ENCODE data around the gene PCDHB5.
"Not testable (repeated sequence)": the region's sequence is repeated elsewhere in the genome, so short reads cannot be mapped to it uniquely, and the experiment has no call there.

The PCDHB5 gene

DNA sequence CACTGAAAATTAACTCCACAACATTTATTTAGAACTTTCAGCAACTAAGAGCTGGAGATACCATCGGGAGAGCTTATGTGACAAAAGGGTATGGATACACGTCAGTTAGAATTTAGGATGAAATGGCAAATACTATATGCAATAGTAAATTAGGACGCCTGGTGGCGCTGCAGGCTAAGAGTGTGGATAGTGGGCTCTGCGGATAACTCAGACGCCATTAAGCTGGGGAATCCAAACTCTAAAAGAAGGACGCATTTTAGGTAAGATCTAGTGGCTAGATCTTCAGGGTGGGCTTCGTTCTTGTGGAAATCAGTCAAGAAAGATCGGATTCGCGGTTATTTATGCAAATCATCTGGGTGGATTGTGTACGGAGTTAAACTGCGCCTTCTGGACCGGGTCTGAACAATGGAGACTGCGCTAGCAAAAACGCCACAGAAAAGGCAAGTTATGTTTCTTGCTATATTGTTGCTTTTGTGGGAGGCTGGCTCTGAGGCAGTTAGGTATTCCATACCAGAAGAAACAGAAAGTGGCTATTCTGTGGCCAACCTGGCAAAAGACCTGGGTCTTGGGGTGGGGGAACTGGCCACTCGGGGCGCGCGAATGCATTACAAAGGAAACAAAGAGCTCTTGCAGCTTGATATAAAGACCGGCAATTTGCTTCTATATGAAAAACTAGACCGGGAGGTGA is at the start of gene PCDHB5:
TSS of gene PCDHB5 (plus strand) at position 177 of the 688 bp plus-strand sequence. CDS start at position 406, 229 bp downstream.
- peak; percentile 3 for DNase-seq (ENCODE audit: low read depth)

DNA sequence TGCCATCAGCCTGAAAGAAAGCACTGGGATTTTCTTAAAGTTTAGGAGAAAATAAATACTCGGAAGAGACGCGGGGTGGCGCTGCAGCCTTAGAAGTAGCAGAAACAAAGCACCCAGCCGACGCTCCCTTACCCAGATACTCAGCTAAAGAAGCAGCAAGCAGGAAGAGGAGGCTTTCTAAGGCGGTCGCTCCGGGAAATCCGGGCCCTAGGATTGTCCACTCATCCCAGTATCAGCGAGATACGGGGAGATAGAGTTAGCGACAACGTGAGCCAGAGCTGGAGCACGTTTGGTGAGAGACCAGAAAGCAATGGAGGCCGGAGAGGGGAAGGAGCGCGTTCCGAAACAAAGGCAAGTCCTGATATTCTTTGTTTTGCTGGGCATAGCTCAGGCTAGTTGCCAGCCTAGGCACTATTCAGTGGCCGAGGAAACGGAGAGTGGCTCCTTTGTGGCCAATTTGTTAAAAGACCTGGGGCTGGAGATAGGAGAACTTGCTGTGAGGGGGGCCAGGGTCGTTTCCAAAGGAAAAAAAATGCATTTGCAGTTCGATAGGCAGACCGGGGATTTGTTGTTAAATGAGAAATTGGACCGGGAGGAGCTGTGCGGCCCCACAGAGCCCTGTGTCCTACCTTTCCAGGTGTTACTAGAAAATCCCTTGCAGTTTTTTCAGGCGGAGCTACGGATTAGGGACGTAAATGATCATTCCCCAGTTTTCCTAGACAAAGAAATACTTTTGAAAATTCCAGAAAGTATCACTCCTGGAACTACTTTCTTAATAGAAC is 40.3 kb upstream of the PCDHB5 start, which contains the start of gene PCDHB2:
TSS of gene PCDHB2 (plus strand) at position 135 of the 782 bp plus-strand sequence. CDS start at position 311, 176 bp downstream.
- DNase-seq (ENCODE audit: low read depth), result no peak

DNA sequence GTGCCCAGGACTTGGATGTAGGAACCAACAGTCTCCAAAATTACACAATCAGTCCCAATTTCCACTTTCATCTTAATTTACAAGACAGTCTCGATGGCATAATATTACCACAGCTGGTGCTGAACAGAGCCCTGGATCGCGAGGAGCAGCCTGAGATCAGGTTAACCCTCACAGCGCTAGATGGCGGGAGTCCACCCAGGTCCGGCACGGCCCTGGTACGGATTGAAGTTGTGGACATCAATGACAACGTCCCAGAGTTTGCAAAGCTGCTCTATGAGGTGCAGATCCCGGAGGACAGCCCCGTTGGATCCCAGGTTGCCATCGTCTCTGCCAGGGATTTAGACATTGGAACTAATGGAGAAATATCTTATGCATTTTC is 39.8 kb upstream of the PCDHB5 start:
- no peak for DNase-seq (ENCODE audit: low read depth)

DNA sequence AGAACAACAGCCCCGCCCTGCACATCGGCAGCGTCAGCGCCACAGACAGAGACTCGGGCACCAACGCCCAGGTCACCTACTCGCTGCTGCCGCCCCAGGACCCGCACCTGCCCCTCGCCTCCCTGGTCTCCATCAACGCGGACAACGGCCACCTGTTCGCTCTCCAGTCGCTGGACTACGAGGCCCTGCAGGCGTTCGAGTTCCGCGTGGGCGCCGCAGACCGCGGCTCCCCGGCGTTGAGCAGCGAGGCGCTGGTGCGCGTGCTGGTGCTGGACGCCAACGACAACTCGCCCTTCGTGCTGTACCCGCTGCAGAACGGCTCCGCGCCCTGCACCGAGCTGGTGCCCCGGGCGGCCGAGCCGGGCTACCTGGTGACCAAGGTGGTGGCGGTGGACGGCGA is 38.8 kb upstream of the PCDHB5 start:
- DNase-seq (ENCODE audit: low read depth), result not testable (repeated sequence)

DNA sequence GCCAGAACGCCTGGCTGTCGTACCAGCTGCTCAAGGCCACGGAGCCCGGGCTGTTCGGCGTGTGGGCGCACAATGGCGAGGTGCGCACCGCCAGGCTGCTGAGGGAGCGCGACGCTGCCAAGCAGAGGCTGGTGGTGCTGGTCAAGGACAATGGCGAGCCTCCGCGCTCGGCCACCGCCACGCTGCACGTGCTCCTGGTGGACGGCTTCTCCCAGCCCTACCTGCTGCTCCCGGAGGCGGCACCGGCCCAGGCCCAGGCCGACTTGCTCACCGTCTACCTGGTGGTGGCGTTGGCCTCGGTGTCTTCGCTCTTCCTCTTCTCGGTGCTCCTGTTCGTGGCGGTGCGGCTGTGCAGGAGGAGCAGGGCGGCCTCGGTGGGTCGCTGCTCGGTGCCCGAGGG is 38.4 kb upstream of the PCDHB5 start:
- not testable (repeated sequence) for DNase-seq (ENCODE audit: low read depth)

DNA sequence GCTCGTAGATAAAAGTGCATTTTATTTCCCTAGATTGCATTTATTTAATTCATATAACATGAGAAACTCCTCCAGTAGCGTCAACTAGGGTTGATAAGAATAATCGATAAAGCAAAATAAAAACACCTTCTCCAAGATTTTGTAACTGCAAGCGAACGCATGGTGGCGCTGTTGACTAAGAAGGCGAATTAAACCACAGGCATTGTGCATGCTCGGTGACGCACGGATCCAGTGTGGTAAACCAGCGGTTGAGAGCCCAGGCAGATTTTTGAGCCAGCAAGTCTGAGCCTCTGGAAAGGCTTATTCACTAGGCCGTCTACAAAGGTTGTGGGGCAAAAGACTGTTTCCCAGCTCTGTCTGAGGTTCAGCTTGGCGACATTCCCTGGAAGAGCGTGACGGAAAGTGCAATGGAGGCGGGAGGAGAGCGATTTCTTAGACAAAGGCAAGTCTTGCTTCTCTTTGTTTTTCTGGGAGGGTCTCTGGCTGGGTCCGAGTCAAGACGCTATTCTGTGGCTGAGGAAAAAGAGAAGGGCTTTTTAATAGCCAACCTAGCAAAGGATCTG is 34.7 kb upstream of the PCDHB5 start, which contains the start of gene PCDHB3:
TSS of gene PCDHB3 (plus strand) at position 231 of the 563 bp plus-strand sequence. CDS start at position 408, 177 bp downstream.
- peak; percentile 3 for DNase-seq (ENCODE audit: low read depth)

DNA sequence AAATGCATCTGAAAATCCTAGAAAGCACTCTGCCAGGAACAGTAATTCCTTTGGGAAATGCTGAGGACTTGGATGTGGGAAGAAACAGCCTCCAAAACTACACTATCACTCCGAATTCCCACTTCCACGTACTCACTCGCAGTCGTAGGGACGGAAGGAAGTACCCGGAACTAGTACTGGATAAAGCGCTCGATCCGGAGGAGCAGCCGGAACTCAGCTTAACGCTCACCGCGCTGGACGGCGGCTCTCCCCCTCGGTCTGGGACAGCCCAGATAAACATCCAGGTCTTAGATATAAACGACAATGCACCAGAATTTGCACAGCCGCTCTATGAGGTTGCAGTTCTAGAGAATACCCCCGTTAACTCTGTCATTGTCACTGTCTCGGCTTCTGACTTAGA is 33.9 kb upstream of the PCDHB5 start:
- DNase-seq (ENCODE audit: low read depth), result no peak

DNA sequence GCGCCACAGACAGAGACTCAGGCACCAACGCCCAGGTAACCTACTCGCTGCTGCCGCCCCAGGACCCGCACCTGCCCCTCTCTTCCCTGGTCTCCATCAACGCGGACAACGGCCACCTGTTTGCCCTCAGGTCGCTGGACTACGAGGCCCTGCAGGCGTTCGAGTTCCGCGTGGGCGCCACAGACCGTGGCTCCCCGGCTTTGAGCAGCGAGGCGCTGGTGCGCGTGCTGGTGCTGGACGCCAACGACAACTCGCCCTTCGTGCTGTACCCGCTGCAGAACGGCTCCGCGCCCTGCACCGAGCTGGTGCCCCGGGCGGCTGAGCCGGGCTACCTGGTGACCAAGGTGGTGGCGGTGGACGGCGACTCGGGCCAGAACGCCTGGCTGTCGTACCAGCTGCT is 32.9 kb upstream of the PCDHB5 start:
- DNase-seq (ENCODE audit: low read depth), result not testable (repeated sequence)

DNA sequence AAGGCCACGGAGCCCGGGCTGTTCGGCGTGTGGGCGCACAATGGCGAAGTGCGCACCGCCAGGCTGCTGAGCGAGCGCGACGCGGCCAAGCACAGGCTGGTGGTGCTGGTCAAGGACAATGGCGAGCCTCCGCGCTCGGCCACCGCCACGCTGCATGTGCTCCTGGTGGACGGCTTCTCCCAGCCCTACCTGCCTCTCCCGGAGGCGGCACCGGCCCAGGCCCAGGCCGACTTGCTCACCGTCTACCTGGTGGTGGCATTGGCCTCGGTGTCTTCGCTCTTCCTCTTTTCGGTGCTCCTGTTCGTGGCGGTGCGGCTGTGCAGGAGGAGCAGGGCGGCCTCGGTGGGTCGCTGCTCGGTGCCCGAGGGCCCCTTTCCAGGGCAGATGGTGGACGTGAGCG is 32.5 kb upstream of the PCDHB5 start:
- DNase-seq (ENCODE audit: low read depth), result not testable (repeated sequence)

DNA sequence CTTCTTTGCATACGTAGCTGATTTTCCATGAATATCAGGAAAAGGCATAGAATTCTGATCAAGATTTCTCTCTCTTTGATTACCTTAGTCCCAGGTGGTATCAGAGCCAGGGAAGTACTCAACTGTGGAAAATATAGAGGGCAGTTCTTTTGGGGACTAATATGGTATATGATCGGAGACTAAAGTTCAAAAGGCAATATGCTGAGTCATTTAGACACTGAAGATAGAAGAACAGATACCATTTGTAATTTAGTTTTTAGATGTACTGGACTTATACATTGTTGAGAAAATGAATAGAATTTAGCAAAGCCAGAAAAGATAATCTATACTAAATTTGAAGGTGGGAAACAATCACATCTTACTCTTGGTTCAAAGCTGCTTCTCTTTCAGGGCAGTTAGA is 29.7 kb upstream of the PCDHB5 start:
- DNase-seq (ENCODE audit: low read depth), result no peak

DNA sequence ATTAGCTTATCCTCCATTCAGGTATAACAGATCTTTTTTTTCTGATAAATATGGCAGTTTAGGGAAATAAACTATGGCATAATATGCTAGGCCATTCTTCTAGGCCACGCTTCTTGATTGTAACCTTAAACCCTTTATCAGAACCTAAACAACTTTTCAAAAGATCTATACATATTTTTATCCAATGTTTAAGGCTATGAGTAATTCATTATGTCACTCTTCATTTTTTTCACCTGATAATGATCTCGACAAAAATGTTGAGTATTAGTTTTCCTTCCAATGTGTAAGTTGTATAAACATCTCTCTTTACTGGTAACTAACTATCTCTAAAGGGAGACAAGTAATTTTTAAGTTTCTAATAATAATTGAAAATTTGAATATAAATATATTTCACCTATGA is 15.8 kb upstream of the PCDHB5 start:
- DNase-seq (ENCODE audit: low read depth), result no peak

DNA sequence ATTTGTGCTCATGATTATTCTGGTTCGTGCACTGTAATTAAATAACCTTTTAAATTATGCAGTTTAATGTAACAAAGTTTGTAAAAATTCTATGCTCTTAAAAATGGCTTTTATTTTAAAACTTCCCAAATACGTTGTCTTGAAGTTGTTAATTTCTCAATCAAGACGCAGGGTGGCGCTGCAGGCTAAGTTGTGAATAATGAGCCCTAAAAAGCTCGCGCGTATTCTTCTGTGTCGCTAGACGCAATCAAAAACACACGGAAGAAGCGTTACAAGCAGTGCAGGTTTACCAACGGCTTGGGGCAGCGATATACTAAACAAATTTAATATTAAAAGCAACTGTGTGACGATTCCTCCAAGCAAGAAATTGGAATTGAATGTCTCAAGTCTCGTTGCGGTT is 13.4 kb upstream of the PCDHB5 start, which contains the start of gene PCDHB4:
TSS of gene PCDHB4 (plus strand) at position 256 of the 400 bp plus-strand sequence. CDS start 181 bp downstream, outside the sequence.
- no peak for DNase-seq (ENCODE audit: low read depth)

DNA sequence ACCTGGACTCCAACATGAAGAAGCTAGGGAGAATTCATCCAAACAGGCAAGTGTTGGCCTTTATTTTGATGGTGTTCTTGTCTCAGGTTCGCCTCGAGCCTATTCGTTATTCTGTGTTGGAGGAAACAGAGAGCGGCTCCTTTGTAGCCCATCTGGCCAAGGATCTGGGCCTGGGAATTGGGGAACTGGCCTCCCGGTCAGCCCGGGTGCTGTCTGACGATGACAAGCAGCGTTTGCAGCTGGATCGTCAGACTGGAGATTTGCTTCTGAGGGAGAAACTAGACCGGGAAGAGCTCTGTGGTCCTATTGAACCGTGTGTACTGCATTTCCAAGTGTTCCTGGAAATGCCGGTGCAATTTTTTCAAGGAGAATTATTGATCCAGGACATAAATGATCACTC is 13.0 kb upstream of the PCDHB5 start:
- no peak for DNase-seq (ENCODE audit: low read depth)

DNA sequence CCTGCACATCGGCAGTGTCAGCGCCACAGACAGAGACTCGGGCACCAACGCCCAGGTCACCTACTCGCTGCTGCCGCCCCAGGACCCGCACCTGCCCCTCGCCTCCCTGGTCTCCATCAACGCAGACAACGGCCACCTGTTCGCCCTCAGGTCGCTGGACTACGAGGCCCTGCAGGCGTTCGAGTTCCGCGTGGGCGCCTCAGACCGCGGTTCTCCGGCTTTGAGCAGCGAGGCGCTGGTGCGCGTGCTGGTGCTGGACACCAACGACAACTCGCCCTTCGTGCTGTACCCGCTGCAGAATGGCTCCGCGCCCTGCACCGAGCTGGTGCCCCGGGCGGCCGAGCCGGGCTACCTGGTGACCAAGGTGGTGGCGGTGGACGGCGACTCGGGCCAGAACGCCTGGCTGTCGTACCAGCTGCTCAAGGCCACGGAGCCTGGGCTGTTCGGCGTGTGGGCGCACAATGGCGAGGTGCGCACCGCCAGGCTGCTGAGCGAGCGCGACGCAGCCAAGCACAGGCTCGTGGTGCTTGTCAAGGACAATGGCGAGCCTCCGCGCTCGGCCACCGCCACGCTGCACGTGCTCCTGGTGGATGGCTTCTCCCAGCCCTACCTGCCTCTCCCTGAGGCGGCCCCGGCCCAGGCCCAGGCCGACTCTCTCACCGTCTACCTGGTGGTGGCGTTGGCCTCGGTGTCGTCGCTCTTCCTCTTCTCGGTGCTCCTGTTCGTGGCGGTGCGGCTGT is 11.4 kb upstream of the PCDHB5 start:
- not testable (repeated sequence) for DNase-seq (ENCODE audit: low read depth)

DNA sequence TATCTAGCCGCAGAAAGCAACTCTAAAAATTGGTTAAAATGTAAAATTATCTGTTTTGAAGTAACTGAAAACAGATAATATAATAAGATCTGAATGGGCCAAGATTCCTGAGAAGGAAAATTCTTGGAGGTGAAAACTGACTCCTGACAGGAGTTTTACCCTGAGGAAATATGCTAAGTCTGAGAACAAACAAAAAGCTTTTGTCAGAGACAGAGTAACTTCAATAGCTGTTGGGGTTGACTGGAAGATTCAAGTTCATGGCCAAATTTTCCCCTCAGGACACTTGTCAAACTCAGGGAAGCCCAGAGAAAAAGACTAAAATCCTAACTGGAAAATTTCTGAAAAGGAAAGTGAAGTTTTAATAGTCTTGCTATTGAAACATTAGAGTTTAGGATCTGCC is 7.7 kb upstream of the PCDHB5 start:
- DNase-seq (ENCODE audit: low read depth), result no peak

DNA sequence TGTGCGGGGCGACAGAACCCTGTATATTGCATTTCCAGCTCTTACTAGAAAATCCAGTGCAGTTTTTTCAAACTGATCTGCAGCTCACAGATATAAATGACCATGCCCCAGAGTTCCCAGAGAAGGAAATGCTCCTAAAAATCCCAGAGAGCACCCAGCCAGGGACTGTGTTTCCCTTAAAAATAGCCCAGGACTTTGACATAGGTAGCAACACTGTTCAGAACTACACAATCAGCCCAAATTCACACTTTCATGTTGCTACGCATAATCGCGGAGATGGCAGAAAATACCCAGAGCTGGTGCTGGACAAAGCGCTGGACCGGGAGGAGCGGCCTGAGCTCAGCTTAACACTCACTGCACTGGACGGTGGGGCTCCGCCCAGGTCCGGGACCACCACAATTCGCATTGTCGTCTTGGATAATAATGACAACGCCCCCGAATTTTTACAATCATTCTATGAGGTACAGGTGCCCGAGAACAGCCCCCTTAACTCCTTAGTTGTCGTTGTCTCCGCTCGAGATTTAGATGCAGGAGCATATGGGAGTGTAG is 786 bp downstream of the PCDHB5 start:
- no peak for DNase-seq (ENCODE audit: low read depth)

DNA sequence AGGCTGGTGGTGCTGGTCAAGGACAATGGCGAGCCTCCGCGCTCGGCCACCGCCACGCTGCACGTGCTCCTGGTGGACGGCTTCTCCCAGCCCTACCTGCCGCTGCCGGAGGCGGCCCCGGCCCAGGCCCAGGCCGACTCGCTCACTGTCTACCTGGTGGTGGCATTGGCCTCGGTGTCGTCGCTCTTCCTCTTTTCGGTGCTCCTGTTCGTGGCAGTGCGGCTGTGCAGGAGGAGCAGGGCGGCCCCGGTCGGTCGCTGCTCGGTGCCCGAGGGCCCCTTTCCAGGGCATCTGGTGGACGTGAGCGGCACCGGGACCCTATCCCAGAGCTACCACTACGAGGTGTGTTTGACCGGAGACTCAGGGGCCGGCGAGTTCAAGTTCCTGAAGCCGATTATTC is 2.3 kb downstream of the PCDHB5 start:
- DNase-seq (ENCODE audit: low read depth), result not testable (repeated sequence)

DNA sequence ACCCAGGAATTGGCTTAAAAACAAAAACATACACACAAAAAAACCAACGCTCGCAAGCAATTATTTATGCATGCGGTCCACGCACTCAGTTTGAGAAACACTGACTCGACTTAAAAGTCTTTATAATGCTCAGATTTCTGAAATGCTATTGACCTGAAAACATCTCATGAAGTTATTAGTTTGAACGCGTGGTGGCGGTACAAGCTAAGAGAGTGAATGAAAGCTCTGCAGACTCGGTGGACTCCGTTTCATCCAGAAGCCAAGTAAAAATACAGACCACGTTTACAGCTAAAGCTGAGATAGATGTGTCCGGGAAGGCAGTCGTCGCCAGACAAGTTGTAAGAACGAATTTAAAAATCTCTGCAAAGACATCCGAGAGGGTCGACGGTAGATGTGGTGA is 14.8 kb downstream of the PCDHB5 start, which contains the start of gene PCDHB6:
TSS of gene PCDHB6 (plus strand) at position 246 of the 400 bp plus-strand sequence. CDS start 201 bp downstream, outside the sequence.
- DNase-seq (ENCODE audit: low read depth), result peak; percentile 11

DNA sequence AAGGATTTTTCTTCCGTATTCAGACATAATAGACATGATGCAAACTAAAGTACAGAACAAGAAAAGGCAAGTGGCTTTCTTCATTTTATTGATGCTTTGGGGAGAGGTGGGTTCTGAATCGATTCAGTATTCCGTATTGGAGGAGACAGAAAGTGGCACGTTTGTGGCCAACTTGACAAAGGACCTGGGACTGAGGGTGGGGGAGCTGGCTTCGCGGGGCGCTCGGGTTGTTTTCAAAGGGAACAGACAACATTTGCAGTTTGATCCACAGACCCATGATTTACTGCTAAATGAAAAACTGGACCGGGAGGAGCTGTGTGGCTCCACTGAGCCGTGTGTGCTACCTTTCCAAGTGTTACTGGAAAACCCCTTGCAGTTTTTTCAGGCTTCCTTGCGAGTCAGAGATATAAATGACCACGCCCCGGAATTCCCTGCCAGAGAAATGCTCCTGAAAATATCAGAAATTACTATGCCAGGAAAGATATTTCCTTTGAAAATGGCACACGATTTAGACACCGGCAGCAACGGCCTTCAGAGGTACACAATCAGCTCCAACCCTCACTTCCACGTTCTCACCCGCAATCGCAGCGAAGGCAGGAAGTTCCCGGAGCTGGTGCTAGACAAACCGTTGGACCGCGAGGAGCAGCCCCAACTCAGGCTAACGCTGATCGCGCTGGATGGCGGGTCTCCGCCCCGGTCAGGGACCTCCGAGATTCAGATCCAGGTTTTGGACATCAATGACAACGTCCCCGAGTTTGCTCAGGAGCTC is 15.4 kb downstream of the PCDHB5 start:
- DNase-seq (ENCODE audit: low read depth), result no peak

DNA sequence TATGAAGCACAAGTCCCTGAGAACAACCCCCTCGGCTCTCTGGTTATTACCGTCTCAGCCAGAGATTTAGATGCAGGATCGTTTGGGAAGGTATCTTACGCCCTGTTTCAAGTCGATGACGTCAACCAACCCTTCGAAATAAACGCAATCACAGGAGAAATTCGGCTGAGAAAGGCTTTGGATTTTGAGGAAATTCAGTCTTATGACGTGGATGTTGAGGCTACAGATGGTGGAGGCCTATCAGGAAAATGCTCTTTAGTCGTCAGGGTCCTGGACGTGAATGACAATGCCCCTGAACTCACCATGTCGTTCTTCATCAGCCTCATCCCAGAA is 16.0 kb downstream of the PCDHB5 start:
- no peak for DNase-seq (ENCODE audit: low read depth)

DNA sequence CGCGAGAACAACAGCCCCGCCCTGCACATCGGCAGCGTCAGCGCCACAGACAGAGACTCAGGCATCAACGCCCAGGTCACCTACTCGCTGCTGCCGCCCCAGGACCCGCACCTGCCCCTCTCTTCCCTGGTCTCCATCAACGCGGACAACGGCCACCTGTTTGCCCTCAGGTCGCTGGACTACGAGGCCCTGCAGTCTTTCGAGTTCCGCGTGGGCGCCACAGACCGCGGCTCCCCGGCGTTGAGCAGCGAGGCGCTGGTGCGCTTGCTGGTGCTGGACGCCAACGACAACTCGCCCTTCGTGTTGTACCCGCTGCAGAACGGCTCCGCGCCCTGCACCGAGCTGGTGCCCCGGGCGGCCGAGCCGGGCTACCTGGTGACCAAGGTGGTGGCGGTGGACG is 16.6 kb downstream of the PCDHB5 start:
- not testable (repeated sequence) for DNase-seq (ENCODE audit: low read depth)

Measured in iris pigment epithelial cell (primary cell).